HepG2 (cell line): Measurements from ENCODE around the gene UPB1. TPM values are rescaled to one million over a fixed set of nuclear protein-coding genes. Genes with fewer than 3 reads are reported as not detected.

Experiments used
- EHMT2 ChIP-seq: fragments of 200-600 bp; sonication (generic); IDR thresholded peaks from 2 replicates; pipeline ENCODE4 v1.7.0; 2017; ENCODE audit warnings: antibody characterized with exemption, low read depth, low read length, borderline replicate concordance
- FOXK1 ChIP-seq: sonication (generic); formaldehyde crosslinking; IDR thresholded peaks from 2 replicates; pipeline ENCODE4 v1.4.0; 2020; ENCODE audit warnings: low read depth, missing genetic modification reagents, borderline replicate concordance
- FOXO1 ChIP-seq: sonication (generic); formaldehyde crosslinking; IDR thresholded peaks from 2 replicates; pipeline ENCODE4 v1.4.0; 2020; ENCODE audit warnings: missing genetic modification reagents
- GATA4 ChIP-seq: sonication (generic); IDR thresholded peaks from 2 replicates; pipeline ENCODE4 v1.6.1; 2016; ENCODE audit warnings: antibody characterized with exemption, low read depth, borderline replicate concordance
- KDM3A ChIP-seq: IDR thresholded peaks from 2 replicates; pipeline ENCODE4 v1.6.1; 2018; ENCODE audit warnings: low read depth, missing compliant biosample characterization
- SRSF9 ChIP-seq: fragments of 200-400 bp; formaldehyde crosslinking; IDR thresholded peaks from 2 replicates; pipeline ENCODE4 v1.6.1; 2018; ENCODE audit warnings: borderline replicate concordance, mild to moderate bottlenecking, low read depth, low read length; ENCODE audit not compliant: insufficient read depth, poor library complexity, severe bottlenecking
- TOPORS ChIP-seq: sonication (generic); formaldehyde crosslinking; IDR thresholded peaks from 2 replicates; pipeline ENCODE4 v1.8.0; 2023; ENCODE audit warnings: mild to moderate bottlenecking, missing genetic modification reagents
- ZIK1 ChIP-seq: sonication (generic); formaldehyde crosslinking; IDR thresholded peaks from 2 replicates; pipeline ENCODE4 v1.5.0; 2020; ENCODE audit warnings: mild to moderate bottlenecking, low read depth, missing genetic modification reagents, borderline replicate concordance
- ZNF333 ChIP-seq: sonication (generic); formaldehyde crosslinking; IDR thresholded peaks from 2 replicates; pipeline ENCODE4 v1.4.0; 2020; ENCODE audit warnings: mild to moderate bottlenecking, missing genetic modification reagents, borderline replicate concordance
- ZNF432 ChIP-seq: sonication (generic); formaldehyde crosslinking; IDR thresholded peaks from 2 replicates; pipeline ENCODE4 v1.5.0; 2020; ENCODE audit warnings: missing genetic modification reagents, mild to moderate bottlenecking, borderline replicate concordance
- ZNF614 ChIP-seq: IDR thresholded peaks from 2 replicates; pipeline ENCODE4 v1.6.1; 2018; ENCODE audit warnings: missing biosample characterization, missing genetic modification reagents, inconsistent platforms, borderline replicate concordance
- polyA plus RNA-seq, 8 experiments: library from polyadenylated mRNA; depleted of rRNA in 3 of 8; stranded (reverse) in 7 of 8; unstranded in 1 of 8; fragments of >200 nt; fragmentation: Illumina TruSeq in 4 of 8; extraction: Trizol in 4 of 8; gene quantifications; 2 replicates each; pipeline versions ENCODE4 v1.2.1 to v1.2.3, GENCODE V29; 2011 to 2016; ENCODE audit warnings: low read depth in 4 of 8, missing spikeins in 1 of 8, mixed read lengths in 1 of 8; ENCODE audit not compliant: insufficient read depth in 1 of 8
- total RNA-seq, 5 experiments: library from RNA; depleted of rRNA; stranded (reverse); fragments of >200 nt; fragmentation: Illumina TruSeq; extraction: Trizol; gene quantifications; 2 replicates each; pipeline ENCODE4 v1.2.3, GENCODE V29; 2016; ENCODE audit warnings: low read depth in 1 of 5
- TF ChIP-seq, protein P1 (sequence below): sonication (generic); formaldehyde crosslinking; IDR thresholded peaks from 2 replicates; pipeline ENCODE4 v1.5.0; 2020; ENCODE audit warnings: mild to moderate bottlenecking, missing genetic modification reagents, borderline replicate concordance
- TF ChIP-seq, protein P2 (sequence below): sonication (generic); IDR thresholded peaks from 2 replicates; pipeline ENCODE4 v1.6.1; 2016; ENCODE audit warnings: low read depth, borderline replicate concordance
- TF ChIP-seq, protein P3 (sequence below): sonication (generic); formaldehyde crosslinking; IDR thresholded peaks from 2 replicates; pipeline ENCODE4 v1.4.0; 2020; ENCODE audit warnings: missing genetic modification reagents, mild to moderate bottlenecking, borderline replicate concordance
- TF ChIP-seq, protein P4 (sequence below): sonication (generic); formaldehyde crosslinking; IDR thresholded peaks from 2 replicates; pipeline ENCODE4 v1.5.0; 2020; ENCODE audit warnings: missing genetic modification reagents
- TF ChIP-seq, protein P5 (sequence below): sonication (generic); formaldehyde crosslinking; IDR thresholded peaks from 2 replicates; pipeline ENCODE4 v1.4.0; 2020; ENCODE audit warnings: missing genetic modification reagents

UPB1 gene
- total and polyA plus RNA-seq, 2 of the 13 experiments (the other 11 are each of a cell fraction or from before 2014, with no cell fraction given) = 0.38 to 1.2 TPM

GRCh38 chr22:24525416-24526037, 30.4 kb downstream of the UPB1 start (continued):
- TF ChIP-seq, protein P1, sequence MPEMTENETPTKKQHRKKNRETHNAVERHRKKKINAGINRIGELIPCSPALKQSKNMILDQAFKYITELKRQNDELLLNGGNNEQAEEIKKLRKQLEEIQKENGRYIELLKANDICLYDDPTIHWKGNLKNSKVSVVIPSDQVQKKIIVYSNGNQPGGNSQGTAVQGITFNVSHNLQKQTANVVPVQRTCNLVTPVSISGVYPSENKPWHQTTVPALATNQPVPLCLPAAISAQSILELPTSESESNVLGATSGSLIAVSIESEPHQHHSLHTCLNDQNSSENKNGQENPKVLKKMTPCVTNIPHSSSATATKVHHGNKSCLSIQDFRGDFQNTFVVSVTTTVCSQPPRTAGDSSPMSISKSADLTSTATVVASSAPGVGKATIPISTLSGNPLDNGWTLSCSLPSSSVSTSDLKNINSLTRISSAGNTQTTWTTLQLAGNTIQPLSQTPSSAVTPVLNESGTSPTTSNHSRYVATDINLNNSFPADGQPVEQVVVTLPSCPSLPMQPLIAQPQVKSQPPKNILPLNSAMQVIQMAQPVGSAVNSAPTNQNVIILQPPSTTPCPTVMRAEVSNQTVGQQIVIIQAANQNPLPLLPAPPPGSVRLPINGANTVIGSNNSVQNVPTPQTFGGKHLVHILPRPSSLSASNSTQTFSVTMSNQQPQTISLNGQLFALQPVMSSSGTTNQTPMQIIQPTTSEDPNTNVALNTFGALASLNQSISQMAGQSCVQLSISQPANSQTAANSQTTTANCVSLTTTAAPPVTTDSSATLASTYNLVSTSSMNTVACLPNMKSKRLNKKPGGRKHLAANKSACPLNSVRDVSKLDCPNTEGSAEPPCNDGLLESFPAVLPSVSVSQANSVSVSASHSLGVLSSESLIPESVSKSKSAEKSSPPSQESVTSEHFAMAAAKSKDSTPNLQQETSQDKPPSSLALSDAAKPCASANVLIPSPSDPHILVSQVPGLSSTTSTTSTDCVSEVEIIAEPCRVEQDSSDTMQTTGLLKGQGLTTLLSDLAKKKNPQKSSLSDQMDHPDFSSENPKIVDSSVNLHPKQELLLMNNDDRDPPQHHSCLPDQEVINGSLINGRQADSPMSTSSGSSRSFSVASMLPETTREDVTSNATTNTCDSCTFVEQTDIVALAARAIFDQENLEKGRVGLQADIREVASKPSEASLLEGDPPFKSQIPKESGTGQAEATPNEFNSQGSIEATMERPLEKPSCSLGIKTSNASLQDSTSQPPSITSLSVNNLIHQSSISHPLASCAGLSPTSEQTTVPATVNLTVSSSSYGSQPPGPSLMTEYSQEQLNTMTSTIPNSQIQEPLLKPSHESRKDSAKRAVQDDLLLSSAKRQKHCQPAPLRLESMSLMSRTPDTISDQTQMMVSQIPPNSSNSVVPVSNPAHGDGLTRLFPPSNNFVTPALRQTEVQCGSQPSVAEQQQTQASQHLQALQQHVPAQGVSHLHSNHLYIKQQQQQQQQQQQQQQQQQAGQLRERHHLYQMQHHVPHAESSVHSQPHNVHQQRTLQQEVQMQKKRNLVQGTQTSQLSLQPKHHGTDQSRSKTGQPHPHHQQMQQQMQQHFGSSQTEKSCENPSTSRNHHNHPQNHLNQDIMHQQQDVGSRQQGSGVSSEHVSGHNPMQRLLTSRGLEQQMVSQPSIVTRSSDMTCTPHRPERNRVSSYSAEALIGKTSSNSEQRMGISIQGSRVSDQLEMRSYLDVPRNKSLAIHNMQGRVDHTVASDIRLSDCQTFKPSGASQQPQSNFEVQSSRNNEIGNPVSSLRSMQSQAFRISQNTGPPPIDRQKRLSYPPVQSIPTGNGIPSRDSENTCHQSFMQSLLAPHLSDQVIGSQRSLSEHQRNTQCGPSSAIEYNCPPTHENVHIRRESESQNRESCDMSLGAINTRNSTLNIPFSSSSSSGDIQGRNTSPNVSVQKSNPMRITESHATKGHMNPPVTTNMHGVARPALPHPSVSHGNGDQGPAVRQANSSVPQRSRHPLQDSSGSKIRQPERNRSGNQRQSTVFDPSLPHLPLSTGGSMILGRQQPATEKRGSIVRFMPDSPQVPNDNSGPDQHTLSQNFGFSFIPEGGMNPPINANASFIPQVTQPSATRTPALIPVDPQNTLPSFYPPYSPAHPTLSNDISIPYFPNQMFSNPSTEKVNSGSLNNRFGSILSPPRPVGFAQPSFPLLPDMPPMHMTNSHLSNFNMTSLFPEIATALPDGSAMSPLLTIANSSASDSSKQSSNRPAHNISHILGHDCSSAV (CRISPR knock-in tag) = no peak
- TF ChIP-seq ZNF432 (CRISPR knock-in tag) (no peak), KDM3A (CRISPR knock-in tag) (peak; percentile 90; the same call in 1 of the 2 replicates), FOXK1 (CRISPR knock-in tag) (peak; percentile 59; the same call in 1 of the 2 replicates), ZNF614 (CRISPR knock-in tag) (0 out of 2 replicates have a peak, but pooled peaks have one; percentile 66), FOXO1 (peak; percentile 31; the same call in 1 of the 2 replicates), ZNF333 (no peak), SRSF9 (no peak), ZIK1 (CRISPR knock-in tag) (no peak), TOPORS (no peak), EHMT2 (no peak), GATA4 (no peak)
- TF ChIP-seq, protein P2, sequence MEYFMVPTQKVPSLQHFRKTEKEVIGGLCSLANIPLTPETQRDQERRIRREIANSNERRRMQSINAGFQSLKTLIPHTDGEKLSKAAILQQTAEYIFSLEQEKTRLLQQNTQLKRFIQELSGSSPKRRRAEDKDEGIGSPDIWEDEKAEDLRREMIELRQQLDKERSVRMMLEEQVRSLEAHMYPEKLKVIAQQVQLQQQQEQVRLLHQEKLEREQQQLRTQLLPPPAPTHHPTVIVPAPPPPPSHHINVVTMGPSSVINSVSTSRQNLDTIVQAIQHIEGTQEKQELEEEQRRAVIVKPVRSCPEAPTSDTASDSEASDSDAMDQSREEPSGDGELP = peak; percentile 58; the same call in 1 of the 2 replicates
- TF ChIP-seq, protein P3, sequence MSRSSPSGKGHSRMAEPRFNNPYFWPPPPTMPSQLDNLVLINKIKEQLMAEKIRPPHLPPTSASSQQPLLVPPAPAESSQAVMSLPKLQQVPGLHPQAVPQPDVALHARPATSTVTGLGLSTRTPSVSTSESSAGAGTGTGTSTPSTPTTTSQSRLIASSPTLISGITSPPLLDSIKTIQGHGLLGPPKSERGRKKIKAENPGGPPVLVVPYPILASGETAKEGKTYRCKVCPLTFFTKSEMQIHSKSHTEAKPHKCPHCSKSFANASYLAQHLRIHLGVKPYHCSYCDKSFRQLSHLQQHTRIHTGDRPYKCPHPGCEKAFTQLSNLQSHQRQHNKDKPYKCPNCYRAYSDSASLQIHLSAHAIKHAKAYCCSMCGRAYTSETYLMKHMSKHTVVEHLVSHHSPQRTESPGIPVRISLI (CRISPR knock-in tag) = no peak
- TF ChIP-seq, protein P4, sequence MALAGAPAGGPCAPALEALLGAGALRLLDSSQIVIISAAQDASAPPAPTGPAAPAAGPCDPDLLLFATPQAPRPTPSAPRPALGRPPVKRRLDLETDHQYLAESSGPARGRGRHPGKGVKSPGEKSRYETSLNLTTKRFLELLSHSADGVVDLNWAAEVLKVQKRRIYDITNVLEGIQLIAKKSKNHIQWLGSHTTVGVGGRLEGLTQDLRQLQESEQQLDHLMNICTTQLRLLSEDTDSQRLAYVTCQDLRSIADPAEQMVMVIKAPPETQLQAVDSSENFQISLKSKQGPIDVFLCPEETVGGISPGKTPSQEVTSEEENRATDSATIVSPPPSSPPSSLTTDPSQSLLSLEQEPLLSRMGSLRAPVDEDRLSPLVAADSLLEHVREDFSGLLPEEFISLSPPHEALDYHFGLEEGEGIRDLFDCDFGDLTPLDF (CRISPR knock-in tag) = no peak
- TF ChIP-seq, protein P5, sequence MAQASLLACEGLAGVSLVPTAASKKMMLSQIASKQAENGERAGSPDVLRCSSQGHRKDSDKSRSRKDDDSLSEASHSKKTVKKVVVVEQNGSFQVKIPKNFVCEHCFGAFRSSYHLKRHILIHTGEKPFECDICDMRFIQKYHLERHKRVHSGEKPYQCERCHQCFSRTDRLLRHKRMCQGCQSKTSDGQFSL (CRISPR knock-in tag) = no peak
